Mucosa of gallbladder (tissue), 1 donor: Measurements from ENCODE around the gene PYURF. TPM values are rescaled to one million over a fixed set of nuclear protein-coding genes. Genes with fewer than 3 reads are reported as not detected.

Experiments used
- DNase-seq: peaks from one replicate; pipeline ENCODE4 v3.0.0-alpha.2; 2020; ENCODE audit warnings: low spot score
- total RNA-seq: library from RNA; stranded (reverse); gene quantifications from one replicate; pipeline ENCODE4 v1.2.1, GENCODE V29; 2021
- donor health status: DM: no; HTN: no; CAD: no.

PYURF gene, protein sequence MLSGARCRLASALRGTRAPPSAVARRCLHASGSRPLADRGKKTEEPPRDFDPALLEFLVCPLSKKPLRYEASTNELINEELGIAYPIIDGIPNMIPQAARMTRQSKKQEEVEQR
- total RNA-seq, result 56.7 TPM

DNA sequence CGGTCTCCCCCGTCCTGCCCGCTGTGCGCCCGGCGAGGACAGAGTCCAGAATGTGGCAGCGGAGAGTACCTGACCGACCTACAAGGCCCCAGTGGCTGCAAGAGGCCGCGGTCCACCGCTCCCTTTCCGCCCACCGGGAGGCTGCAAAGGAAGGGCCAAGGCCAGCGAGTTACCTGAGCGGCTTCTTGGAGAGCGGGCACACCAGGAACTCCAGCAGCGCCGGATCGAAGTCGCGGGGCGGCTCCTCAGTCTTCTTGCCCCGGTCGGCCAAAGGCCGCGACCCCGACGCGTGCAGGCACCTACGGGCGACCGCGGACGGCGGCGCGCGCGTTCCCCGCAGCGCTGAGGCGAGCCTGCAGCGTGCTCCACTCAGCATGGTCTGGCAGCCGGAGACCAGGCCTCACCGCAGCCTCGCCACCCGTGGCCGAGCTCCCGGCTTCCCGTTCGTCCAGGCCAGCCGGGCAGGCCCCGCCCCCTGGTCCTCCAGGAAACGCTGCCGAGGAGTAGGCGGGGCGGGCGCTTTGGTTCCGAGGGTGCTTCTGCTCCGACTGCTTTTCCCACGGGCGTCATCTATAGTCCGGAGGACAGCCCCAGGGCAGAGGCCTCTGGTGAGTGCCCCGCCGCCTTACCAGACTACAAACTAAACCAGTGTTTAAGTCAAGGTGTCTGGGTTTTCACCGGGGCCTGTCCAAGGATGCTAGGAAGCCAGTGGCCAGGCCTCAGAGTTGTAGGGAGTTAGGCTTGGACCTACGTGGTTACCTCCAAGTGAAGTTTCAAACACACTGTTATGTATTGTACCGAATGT lies at the start of gene PYURF:
PYURF (minus strand) TSS at position 452 of the 805 bp plus-strand sequence; CDS start at position 376, 76 bp downstream.
- peak; percentile 94 for DNase-seq

DNA sequence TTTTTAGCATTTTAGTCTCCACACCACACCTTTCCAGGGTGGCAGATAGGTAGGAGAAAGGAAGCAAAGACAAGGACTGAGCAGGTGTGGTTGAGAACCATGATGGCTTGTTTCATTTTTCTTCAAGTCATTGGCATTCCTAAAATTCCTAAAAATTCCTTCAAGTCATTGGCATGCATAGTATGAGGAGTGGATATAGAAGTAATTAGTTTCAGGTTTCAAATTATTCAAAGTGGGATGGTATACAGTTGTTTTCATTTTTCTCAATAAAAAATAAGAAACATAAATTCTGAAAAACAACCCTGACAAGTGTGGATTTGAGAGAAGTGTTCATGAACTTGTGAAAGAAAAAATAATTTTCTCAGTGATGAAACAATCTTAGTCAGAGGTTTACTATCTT lies 46.4 kb upstream of the PYURF start:
- DNase-seq, result no peak

DNA sequence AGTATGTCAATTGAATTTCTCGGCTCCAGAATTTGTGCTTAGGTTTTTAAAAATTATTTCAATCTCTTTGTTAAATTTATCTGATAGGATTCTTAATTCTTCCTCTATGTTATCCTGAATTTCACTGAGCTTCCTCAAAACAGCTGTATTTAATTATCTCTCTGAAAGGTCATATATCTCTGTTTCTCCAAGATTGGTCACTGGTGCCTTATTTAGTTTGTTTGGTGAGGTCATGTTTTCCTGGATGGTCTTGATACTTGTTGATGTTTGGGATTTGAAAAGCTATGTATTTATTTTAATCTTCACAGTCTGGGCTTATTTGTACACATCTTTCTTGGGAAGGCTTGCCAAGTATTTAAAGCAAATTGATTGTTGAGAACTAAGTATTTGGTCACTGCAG lies 44.0 kb upstream of the PYURF start:
- no peak for DNase-seq

DNA sequence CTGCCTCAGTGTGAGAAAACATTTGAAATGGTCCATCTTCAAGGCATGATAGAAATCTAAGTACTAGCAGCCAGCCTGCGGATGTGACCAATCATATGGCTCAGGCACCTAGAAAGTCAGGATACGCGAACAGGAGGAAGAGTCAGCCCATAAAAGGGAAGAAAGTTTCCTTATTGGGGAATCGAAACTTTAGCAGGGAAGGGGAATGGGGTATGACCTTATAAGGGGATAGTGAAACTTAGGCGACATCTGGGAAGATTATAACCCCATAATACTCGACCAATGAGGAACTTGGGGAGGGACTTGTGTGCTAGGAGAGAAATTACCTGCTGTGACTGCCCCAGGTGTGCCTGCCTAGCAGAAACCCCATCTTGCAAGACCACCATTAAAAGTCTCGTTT lies 26.2 kb upstream of the PYURF start:
- no peak for DNase-seq

DNA sequence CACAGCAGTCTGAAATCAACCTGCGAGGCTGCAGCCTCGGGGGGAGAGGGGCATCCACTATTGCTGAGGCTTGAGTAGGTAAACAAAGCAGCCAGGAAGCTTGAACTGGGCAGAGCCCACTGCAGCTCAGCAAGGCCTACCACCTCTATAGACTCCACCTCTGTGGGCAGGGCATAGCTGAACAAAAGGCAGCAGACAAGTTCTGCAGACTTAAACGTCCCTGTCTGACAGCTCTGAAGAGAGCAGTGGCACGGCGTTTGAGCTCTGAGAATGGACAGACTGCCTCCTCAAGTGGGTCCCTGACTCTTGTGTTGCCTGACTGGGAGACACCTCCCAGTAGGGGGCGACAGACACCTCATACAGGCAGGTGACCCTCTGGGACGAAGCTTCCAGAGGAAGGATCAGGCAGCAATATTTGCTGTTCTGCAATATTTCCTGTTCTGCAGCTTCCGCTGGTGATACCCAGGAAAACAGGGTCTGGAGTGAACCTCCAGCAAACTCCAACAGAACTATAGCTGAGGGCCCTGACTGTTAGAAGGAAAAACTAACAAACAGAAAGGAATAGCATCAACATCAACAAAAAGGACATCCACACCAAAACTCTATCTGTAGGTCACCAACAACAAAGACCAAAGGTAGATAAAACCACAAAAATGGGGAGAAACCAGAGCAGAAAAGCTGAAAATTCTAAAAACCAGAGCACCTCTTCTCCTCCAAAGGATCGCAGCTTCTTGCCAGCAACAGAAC lies 15.9 kb upstream of the PYURF start:
- peak; percentile 79 for DNase-seq

DNA sequence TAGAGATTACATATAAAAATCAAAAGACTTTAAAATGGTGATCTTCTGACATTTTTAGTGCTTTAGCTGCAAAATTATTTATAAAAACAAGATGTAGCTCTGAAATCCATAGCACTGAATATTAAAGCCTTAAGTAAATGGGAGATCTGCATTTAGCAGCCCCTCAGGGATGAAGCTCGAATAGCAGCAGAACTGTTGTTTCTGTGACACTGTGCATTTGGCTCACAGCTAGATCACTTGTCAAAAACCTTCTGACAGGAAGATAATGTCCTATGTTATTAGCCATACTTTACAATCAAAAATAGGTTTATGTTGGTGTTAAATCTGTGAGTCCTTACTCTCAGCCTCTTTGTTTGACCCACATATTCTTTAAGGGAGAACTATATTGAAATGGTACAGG lies 14.1 kb upstream of the PYURF start:
- no peak for DNase-seq

DNA sequence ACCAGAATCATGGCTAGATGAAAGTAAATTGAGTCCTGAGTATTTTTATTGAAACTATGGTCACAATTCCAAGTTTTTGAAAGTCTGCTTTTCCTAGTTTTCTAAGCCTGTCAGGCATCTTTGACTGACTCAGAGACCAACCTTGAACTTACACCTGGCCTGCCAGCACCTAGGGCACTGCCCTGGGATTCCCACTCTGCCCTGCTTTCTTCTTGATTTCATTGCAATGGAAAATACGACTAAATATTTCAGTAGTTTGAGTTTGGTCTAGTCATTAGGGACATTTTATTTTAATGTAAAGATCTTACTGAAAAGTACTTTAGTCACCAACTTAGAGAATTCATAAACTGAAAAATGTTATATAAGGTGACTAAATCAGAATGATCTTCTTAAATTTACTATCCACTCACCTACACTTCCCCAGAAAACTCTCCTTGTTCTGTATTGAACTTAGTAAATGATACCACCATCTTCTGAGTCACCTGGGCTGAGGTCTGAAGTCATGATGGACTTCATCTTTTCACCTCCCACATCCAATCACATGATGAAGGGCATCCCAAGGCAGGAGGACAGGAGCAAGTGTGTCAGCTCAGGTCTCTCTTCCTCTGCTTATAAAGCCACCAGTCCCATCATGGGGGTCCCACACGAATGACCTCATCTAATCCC lies 11.6 kb upstream of the PYURF start:
- no peak for DNase-seq

DNA sequence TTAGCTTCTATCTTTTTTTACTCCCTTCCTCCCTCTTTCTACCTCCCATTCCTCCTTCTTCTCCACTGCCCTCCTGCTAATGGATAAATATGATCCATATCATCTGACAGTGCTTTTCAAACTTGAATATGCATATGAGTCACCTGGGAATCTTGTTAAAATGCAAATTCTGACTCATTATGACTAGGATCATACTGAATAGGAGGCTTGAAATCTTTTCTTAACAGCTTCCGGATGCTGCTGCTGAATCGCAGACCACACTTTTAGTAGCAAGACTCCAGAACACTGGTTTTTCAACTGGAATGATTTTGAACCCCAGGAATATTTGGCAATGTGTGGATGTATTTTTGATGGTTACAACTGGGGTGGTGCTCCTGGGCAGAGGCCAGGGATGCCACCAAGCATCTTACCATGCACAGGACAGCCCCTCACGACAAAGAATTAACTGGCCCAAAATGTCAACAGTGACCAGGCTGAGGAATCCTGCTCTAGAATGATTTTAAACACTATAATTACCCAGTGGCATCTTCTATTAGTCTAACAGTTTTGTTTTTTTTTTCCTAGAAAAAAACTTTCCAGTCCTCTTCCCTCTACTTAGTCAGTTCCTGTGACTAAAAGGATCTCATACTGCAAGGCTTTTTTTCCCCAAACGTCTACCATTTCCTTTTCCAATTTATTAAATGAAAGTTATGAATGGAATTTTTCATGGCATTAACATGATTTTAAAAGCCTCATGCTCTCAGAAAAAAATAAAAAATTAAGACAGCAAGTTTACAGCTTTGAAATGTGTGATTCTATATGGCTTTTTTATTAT lies 10.6 kb upstream of the PYURF start:
- no peak for DNase-seq

DNA sequence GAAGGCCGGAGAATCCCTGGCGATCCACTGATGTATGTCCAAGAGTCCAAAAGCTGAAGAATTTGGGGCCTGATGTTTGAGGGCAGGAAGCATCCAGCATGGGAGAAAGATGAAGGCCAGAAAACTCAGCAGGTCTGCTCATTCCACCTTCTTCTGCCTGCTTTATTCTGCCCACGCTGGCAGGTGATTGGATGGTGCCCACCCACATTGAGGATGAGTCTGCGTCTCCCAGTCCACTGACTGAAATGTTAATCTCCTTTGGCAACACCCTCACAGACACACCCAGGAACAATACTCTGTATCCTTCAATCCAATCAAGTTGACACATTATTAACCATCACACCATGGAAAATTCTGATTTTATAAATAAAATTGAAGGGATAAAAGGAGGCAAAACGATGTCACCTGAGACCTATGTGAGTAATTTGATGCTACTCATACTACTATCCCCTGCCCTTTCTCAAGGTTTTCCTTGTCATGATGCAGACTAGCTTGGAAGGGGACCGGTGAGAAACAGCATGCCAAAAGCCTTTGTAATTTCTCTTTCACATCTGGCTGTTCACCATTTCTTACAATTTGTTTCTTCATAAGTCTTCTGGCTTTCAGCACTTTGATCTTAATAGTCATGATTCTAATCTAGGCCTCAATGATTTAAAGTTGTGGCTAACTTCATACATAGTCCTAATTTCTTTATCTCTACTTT lies 9.7 kb upstream of the PYURF start:
- no peak for DNase-seq

DNA sequence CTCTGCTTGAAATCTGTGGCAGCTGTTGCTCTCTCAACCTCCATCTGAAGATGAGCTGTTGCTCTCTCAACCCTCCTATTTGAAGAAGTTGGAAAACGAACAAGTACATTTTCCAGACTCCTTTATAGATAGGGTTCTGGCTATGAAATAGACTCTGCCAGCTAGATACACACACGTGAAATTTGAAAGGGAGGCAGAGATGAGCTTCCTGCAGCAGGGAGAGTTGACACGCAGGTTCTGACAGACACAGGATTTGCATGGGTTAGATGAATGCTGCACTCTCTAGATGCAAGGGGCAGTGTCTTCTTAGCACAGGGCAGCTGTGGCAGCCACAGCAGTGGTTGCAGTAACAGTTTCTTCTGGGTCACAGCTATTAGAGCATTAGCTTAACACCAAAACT lies 8.0 kb upstream of the PYURF start:
- DNase-seq, result no peak

DNA sequence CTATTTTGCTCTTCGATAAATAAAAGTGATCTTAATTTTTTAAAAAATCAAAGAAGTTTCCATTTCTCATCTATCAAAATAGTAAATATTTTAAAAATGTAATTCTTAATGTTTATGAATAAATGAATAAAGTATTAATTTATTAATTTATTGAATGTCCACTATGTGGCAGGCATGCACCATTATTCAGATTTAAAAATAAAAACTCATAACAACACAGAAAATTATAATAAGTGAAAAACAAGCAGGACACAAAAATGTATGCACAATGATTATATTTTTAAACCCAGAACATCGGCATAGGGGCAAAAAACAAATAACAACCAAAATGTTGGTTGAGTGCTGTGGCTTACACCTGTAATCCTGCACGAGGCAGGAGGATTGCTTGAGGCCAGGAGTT lies 5.3 kb upstream of the PYURF start:
- DNase-seq, result no peak

DNA sequence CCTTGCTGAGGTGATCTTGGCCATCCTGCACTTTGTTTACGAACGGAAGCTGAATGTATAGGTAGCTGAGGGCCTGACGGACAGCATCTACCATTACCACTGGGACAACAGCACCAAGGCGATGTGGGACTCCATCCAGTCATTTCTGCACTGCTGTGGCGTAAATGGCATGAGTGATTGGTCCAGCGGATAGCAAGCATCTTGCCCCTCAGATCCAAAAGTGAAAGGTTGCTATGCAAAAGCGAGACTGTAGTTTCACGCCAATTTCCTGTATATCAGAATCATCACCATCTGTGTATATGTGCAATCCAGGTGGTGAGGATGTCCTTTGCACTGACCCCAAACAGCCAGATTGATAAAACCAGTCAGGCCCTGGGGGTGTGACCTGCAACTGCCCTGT lies 4.2 kb upstream of the PYURF start:
- DNase-seq, result no peak

DNA sequence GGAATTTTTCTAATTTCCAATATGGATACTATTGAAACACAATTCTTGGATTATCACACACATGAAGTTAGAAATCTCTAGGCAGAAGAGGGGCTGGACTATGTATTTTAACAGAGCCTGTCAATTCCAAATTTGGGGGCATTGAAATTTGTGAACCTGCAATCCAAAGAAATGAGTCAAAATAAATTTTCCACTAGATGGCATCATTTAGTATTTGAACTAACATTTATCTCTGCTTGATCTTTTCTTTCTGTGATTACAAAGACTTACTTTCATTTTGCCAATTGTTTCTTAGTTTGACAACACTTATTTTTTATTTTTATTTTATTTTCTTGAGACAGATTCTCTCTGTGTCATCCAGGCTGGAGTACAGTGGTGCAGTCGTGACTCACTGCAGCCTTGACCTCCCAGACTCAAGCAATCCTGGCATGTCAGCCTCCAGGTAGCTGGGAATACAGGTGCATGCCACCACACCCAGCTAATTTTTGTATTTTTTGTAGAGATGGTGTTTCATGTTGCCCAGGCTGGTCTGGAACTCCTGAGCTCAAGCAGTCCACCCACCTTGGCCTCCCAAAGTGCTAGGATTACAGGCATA lies 2.7 kb upstream of the PYURF start:
- DNase-seq, result no peak

DNA sequence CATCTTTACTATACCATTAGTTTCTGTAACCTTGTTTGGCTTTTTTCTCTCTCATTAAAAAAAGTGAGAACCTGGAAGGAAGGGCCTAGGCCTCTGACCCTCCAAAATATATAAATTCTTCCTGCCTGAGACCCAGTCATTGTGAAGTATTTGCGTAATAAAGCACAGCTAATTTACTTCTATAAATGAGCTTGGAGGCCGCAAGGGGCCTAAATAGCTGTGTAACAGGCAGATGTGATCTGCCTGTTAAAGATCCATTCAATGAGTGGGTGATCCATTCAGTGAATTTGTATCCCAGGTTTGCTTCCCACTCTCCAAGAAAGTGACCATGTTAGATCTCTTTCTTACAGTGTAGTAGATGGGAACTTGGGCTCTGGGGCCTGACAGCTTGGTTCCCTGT lies 595 bp upstream of the PYURF start:
- no peak for DNase-seq

DNA sequence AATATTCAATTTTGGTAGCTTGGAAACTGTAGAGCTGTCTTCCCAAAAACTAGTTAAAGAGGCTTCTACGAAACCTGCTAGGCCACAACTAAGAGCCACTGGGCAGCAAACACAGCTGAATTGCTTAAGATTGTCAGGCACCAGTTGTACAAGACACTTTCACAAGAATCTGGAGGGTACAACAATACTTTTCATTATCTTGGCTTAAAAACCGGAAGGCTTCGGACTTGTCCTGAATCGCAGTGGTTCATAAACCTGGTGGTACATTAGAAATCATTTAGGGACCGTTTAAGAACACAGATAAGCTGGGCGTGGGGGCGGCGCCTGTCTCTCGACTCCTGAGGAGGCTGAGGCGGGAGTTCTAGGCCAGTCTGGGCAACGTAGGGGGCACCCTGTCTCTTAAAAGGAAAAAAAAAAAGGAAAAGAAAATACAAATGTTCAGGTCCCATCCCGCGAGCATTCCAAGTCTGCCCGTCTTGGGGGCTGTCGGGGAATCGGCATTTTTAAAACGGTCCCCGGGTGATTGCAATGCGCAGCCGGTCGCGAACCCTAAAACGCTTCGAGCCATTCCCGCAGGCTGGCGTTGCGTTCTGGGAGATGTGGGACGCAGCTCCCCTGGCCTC lies 763 bp downstream of the PYURF start:
- peak; percentile 10 for DNase-seq

DNA sequence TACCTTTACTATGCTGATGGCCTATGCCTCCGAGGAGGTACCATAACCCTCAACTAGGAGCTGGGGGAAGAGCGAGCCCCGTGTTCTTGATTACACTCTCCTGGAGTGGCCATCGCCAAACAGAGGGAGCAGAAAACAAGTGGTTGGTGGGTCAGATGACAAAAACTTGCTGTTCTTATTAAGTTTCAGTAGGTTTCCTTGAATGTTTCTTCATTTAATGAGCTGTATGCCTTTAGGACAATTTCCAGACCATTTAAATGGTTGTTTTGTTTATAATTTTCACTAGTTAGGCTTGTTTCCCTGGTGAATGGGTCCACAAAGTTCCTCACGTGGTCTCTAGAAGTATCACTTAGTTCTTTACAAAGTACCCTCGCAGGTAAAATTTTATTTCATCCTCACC lies 4.7 kb downstream of the PYURF start:
- DNase-seq, result no peak

DNA sequence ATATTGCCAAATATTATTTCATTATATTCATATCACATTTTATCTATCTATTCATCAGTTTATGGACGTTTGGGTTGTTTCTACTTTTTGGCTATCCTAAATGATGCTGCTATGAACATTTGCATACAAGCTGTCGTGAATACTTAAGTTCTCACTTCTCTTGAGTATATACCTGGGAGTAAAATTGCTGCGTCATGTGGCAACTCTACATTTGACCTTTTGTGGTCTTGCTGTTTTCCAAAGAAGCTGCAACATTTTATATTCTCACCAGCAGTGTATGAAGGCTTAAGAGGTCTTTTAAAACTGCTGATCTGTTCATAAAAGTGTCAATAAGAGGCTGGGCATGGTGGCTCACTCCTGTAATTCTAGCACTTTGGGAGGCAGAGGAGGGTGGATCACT lies 5.8 kb downstream of the PYURF start:
- no peak for DNase-seq

DNA sequence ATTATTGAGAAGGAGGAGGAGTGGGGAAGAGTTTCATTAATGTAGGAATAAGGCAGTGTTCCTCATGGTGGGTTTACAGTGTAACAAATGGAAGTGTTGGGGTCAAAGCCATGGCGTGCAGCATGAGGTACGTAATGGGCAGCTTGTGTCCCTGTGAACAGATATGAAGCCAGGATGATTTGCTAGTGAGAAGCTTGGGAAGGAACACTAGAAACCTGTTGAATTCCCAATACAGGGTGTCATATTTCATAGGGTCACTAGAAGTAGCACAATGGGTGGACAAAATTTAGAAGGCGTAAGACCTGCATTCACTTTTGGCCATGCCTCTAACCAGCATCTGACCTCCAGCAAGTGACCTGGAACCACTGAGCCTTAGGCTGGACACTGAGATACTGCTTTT lies 6.8 kb downstream of the PYURF start:
- DNase-seq, result no peak

DNA sequence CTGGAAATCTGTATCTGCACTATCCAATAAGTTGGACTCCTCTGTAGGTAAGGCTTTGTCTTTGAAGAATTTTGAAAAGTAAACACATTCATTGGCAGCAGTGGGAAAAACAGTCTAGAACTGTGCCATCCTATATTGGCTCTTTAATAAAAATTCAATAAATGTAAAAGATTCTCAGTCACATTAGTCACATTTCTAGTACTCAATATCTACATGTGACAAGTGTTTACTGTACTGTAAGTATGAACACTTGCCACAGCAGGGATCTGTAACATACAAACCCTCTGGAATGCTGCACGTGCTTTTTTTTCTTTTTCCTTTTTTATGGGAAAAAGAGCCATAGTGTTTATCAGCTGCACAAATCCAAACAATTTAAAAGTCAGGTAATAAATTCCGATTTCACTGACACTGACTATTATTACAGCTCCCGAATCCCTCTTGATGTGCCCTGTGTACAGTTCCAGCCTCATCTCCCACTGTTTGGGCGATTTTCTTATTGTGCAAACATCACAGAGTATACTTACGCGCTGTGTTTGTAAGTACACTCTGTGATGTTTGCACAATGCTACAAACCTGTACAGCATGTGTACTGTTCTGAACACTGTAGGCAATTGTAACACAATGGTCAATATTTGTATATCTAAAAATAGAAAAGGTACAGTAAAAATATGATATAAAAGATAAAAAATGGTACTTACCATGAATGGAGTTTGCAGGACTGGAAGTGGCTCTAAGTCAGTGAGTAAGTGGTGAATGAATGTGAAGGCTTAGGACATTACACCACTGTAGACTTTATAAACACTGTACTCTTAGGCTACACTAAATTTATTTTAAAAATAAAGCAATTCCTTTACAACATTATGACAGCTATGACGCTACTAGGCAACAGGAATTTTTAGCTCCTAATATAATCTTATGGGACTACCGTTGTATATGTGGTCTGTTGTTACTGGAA lies 8.7 kb downstream of the PYURF start:
- no peak for DNase-seq
